OCI-LY1 (cell line): ENCODE measurements around the gene PA2G4.

Experiments
- H2AFZ ChIP-seq: fragments of 200-600 bp; sonication (generic), shearing (Covaris generic); 2 replicates; pipeline ENCODE4 v1.6.0; 2014; ENCODE audit warnings: antibody characterized with exemption, mild to moderate bottlenecking, low read length
- H3F3A ChIP-seq: fragments of 200-600 bp; sonication (generic), shearing (Covaris generic); 2 replicates; pipeline ENCODE4 v1.6.0; 2014; ENCODE audit warnings: mild to moderate bottlenecking, antibody characterized with exemption, low read length, moderate library complexity; ENCODE audit not compliant: insufficient read depth
- H3K27ac ChIP-seq: fragments of 200-600 bp; sonication (generic); 2 replicates; pipeline ENCODE4 v1.5.1; 2014; ENCODE audit warnings: low read length, mixed run types, mild to moderate bottlenecking, low read depth; ENCODE audit not compliant: poor library complexity, severe bottlenecking
- H3K27me3 ChIP-seq: fragments of 200-600 bp; sonication (generic); 2 replicates; pipeline ENCODE4 v1.6.0; 2014; ENCODE audit warnings: antibody characterized with exemption, mild to moderate bottlenecking, low read length, moderate library complexity; ENCODE audit not compliant: insufficient read depth
- H3K36me3 ChIP-seq: fragments of 200-600 bp; sonication (generic); 2 replicates; pipeline ENCODE4 v1.6.1; 2014; ENCODE audit warnings: mild to moderate bottlenecking, antibody characterized with exemption, low read length, moderate library complexity, mixed read lengths; ENCODE audit not compliant: insufficient read depth
- H3K4me1 ChIP-seq: fragments of 200-600 bp; sonication (generic); 2 replicates; pipeline ENCODE4 v1.5.1; 2014; ENCODE audit warnings: mild to moderate bottlenecking, low read length, moderate library complexity; ENCODE audit not compliant: insufficient read depth, severe bottlenecking
- H3K4me2 ChIP-seq: fragments of 200-600 bp; sonication (generic), shearing (Covaris generic); 2 replicates; pipeline ENCODE4 v1.6.1; 2014; ENCODE audit warnings: low read length
- H3K4me3 ChIP-seq: fragments of 200-600 bp; sonication (generic); 2 replicates; pipeline ENCODE4 v1.5.1; 2014; ENCODE audit warnings: low read length, low read depth, mild to moderate bottlenecking, mixed read lengths; ENCODE audit not compliant: poor library complexity, severe bottlenecking
- H3K79me2 ChIP-seq: fragments of 200-600 bp; shearing (Covaris generic); 2 replicates; pipeline ENCODE4 v1.6.1; 2016; ENCODE audit warnings: mixed run types, low read length, mixed read lengths; ENCODE audit not compliant: insufficient read depth
- H3K9ac ChIP-seq: fragments of 200-600 bp; sonication (generic), shearing (Covaris generic); 2 replicates; pipeline ENCODE4 v1.6.1; 2014; ENCODE audit warnings: mild to moderate bottlenecking, low read length, mixed read lengths
- H3K9me2 ChIP-seq: fragments of 200-600 bp; sonication (generic), shearing (Covaris generic); 2 replicates; pipeline ENCODE4 v1.6.1; 2014; ENCODE audit warnings: low read depth, mild to moderate bottlenecking, low read length, mixed read lengths
- H3K9me3 ChIP-seq: fragments of 200-600 bp; shearing (Covaris generic); 2 replicates; pipeline ENCODE4 v1.6.1; 2014; ENCODE audit warnings: low read length, mixed read lengths
- H4K20me1 ChIP-seq: fragments of 200-600 bp; sonication (generic), shearing (Covaris generic); 2 replicates; pipeline ENCODE4 v1.6.0; 2016; ENCODE audit warnings: mild to moderate bottlenecking, low read length; ENCODE audit not compliant: insufficient read depth
- CTCF ChIP-seq: fragments of 200-600 bp; sonication (generic), shearing (Covaris generic); IDR thresholded peaks from 2 replicates; pipeline ENCODE4 v1.5.1; 2017; ENCODE audit warnings: mild to moderate bottlenecking, antibody characterized with exemption, low read length, moderate library complexity, mixed read lengths
- EZH2 ChIP-seq: fragments of 200-600 bp; sonication (generic), shearing (Covaris generic); IDR thresholded peaks from 2 replicates; pipeline ENCODE4 v1.8.0; 2017; ENCODE audit warnings: borderline replicate concordance, mixed run types, mild to moderate bottlenecking, antibody characterized with exemption, low read length, moderate library complexity, mixed read lengths

Gene PA2G4

GRCh38 chr12:56150563-56150962, 46.2 kb downstream of the PA2G4 start:
- peaks cover 3% of the 10 kb centered on the region; the same call in 1 of the 2 replicates for H3K36me3 ChIP-seq
- H4K20me1 ChIP-seq, result no peaks in the 10 kb centered on the region
- H3K27me3 ChIP-seq, result no peaks in the 10 kb centered on the region
- no peak for TF ChIP-seq CTCF
- no peak for TF ChIP-seq EZH2
- peaks cover 30% of the 10 kb centered on the region for H3K4me1 ChIP-seq
- no peaks in the 10 kb centered on the region for H3K9me2 ChIP-seq
- no peak overlapping the region for H3K4me3 ChIP-seq
- no peaks in the 10 kb centered on the region for H3K79me2 ChIP-seq
- H2AFZ ChIP-seq, result no peak overlapping the region
- no peak overlapping the region for H3K4me2 ChIP-seq
- H3K27ac ChIP-seq, result no peak overlapping the region
- H3F3A ChIP-seq, result no peaks in the 10 kb centered on the region
- no peaks in the 10 kb centered on the region for H3K9me3 ChIP-seq
- no peak overlapping the region for H3K9ac ChIP-seq

DNA sequence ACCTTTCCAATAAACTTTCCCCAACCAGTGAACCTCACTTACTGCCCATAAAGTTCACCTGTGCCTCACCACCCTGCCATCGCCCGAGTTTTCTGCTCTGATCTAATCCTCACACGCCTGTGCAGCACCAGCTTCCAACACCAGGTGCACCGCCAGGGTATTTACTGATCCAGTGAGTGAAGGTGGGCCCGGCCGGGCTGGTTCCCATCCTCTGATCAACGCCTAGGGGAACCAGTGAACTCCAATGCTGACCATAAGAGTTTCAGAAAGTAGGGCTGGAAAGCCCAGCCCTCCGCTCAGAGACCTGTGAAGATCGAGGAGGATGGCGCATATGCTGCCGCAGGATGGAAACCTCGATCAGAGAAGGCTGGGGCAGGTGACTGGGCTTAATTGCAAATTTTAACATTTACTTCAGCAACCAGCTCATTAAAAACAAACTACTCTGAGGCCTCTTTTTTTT, 47.3 kb downstream of the PA2G4 start:
- H3K9me2 ChIP-seq, result no peaks in the 10 kb centered on the region
- H3F3A ChIP-seq, result no peaks in the 10 kb centered on the region
- no peaks in the 10 kb centered on the region for H4K20me1 ChIP-seq
- peak overlapping the region; percentile 91 for H3K27ac ChIP-seq
- H3K9ac ChIP-seq, result peak overlapping the region; percentile 88
- peak overlapping the region; percentile 77 for H3K4me3 ChIP-seq
- TF ChIP-seq EZH2 (no peak), CTCF (peak; percentile 62)
- H3K9me3 ChIP-seq, result no peaks in the 10 kb centered on the region
- H2AFZ ChIP-seq, result peak overlapping the region; percentile 24; the same call in 1 of the 2 replicates
- no peaks in the 10 kb centered on the region for H3K79me2 ChIP-seq
- peak overlapping the region; percentile 91 for H3K4me2 ChIP-seq
- peaks cover 6% of the 10 kb centered on the region; the same call in 1 of the 2 replicates for H3K36me3 ChIP-seq
- no peaks in the 10 kb centered on the region for H3K27me3 ChIP-seq
- H3K4me1 ChIP-seq, result peaks cover 30% of the 10 kb centered on the region

DNA sequence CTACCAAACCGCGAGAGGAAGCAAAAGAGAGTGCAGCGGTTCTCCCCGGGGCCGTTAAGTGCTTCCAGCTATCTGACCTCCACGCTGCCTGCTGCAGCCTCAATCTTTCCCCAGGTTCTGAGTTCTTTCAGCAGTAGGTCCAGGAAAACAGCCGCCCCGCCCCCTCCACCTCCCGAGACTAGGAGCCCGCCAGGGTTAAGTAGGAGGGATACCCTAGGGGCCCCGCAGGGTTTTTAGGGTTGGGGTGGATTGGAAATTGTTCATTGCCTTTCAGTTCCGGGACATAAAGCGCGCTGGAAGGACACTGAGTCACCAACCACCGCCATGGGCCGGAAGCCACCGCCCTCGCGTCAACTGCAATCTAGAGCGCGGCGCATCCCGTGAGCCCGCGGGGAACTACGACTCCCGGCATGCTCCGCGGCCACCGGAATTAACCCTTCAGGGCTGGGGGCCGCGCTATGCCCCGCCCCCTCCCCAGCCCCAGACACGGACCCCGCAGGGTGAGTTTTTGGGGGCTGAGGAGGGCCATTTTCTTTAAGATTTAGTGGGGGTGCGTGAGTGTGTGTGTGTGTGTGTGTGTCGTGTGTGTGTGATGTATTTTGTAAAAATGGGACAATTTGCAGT, 47.9 kb downstream of the PA2G4 start, which contains the start of gene MYL6B:
TSS of gene MYL6B (plus strand) at position 456 of the 624 bp plus-strand sequence. CDS start 1,332 bp downstream, outside the sequence.
- Histone ChIP-seq H4K20me1 (no peaks in the 10 kb centered on the region), H3K4me3 (peak within 1 kb of the TSS; percentile 77), H3K9me2 (no peaks in the 10 kb centered on the region), H3K79me2 (no peaks in the 10 kb centered on the region), H3K27me3 (no peaks in the 10 kb centered on the region), H2AFZ (peak within 1 kb of the TSS; percentile 24; the same call in 1 of the 2 replicates), H3K4me1 (peaks cover 36% of the 10 kb centered on the region), H3K27ac (peak within 1 kb of the TSS; percentile 91), H3K9me3 (no peaks in the 10 kb centered on the region), H3K36me3 (peaks cover 6% of the 10 kb centered on the region; the same call in 1 of the 2 replicates), H3K4me2 (peak within 1 kb of the TSS; percentile 91), H3F3A (no peaks in the 10 kb centered on the region), H3K9ac (peak within 1 kb of the TSS; percentile 88)
- TF ChIP-seq CTCF (no peak), EZH2 (no peak)
